Upper lobe of left lung (tissue), 4 donors: Measurements from ENCODE around the gene PLCB1.

Experiments
- CTCF ChIP-seq, 6 experiments: fragments of 450-650 bp in 4 of 6; fragments of 200-600 bp in 2 of 6; sonication (generic) in 2 of 6; IDR thresholded peaks; one replicate each; pipeline ENCODE4 v1.5.1; 2016 to 2019; ENCODE audit warnings: antibody characterized with exemption in 6 of 6
- EP300 ChIP-seq, 4 donors: sonication (generic); formaldehyde crosslinking; IDR thresholded peaks; one replicate each; pipeline ENCODE4 v1.5.1; 2017; ENCODE audit warnings: antibody characterized with exemption in 4 of 4, control low read depth in 2 of 4

GRCh38 chr20:8471465-8471864, 339.4 kb downstream of the PLCB1 start:
- TF ChIP-seq CTCF (IDR thresholded peaks at IDR 0.05) (no peak), EP300 (IDR thresholded peaks at IDR 0.05) (no peak)
